CD4-positive, alpha-beta T cell treated with Interleukin-17A for 4 hours (primary cell): ENCODE measurements around the gene PSTPIP1.

ENCODE experiments used
- DNase-seq: peaks from one replicate; pipeline ENCODE4 v3.0.0-alpha.2; 2020; ENCODE audit warnings: mixed read lengths

Gene PSTPIP1

DNA sequence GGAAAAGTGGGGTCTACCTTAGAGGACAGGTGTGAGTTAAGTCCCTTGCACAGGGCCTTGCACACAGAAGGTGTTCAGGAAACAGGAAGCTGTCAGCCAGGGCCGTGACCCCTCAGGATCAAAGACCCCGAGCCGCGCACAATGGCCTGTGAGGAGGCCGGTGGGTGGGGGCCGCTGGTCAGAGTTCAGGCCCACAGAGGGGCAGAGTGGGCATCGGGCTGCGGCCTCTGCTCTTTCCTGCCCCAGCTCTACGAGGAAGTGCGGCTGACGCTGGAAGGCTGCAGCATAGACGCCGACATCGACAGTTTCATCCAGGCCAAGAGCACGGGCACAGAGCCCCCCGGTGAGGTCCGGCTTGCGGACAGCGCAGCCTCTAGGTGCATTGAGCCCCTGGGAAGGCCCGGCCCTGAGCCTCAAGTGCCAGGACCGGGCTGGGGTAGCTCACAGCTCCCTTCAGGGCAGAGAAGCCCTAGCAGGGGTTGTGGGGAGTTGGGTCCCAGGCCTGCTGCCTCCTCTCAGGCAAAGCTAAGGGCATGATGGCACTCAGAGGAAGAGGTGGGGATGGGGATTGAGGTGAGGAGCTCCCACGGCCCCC lies 37.2 kb downstream of the PSTPIP1 start:
- DNase-seq: no peak

DNA sequence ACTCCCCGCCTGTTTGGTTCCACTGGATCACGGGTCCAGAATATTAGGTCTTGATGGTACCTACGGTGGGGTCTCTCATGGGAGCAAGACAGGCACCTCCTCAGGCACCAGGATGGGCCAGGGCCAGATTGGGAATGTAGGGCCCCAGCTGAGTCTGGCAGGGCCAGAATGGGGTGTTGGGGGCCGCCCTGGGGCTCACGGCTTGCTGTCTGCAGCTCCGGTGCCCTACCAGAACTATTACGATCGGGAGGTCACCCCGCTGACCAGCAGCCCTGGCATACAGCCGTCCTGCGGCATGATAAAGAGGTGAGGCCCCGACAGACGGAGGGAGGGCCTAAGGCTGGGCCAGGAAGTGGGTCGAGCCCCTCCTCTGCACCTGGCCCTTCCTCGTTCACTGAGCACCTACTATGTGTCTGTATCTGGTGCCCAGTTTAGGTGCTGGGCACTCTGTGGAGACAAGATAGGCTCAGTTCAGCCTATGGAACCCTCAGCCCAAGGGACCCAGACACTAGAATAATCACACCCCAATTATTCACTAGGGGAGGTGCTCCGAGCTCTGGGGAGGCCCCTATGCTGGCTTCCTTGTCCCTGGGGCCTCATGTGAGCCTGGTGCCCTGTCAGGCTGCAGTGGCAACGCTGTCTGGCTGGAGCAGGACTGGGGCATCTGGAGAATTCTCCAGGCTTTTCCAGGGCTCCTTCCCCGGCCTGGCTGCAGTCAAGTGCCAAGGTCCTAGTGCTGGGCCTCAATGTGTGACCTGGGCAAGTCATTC lies 37.9 kb downstream of the PSTPIP1 start:
- DNase-seq: peak; percentile 1

DNA sequence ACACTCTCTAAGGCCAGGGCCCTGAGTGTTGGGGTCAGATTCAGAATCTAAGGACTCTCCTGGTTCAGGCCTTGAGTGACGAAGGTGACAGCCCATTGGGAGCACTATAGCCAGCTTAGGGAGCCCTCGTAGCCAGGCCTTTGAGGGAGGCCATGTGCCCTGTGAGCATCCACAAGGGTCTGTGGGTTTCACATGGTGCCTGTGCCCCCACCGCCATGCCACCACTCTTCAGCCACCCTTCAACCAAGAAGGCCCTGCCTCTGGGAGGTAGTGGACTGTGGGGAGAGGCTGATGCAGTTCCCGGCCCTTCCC lies 38.4 kb downstream of the PSTPIP1 start:
- no peak for DNase-seq

DNA sequence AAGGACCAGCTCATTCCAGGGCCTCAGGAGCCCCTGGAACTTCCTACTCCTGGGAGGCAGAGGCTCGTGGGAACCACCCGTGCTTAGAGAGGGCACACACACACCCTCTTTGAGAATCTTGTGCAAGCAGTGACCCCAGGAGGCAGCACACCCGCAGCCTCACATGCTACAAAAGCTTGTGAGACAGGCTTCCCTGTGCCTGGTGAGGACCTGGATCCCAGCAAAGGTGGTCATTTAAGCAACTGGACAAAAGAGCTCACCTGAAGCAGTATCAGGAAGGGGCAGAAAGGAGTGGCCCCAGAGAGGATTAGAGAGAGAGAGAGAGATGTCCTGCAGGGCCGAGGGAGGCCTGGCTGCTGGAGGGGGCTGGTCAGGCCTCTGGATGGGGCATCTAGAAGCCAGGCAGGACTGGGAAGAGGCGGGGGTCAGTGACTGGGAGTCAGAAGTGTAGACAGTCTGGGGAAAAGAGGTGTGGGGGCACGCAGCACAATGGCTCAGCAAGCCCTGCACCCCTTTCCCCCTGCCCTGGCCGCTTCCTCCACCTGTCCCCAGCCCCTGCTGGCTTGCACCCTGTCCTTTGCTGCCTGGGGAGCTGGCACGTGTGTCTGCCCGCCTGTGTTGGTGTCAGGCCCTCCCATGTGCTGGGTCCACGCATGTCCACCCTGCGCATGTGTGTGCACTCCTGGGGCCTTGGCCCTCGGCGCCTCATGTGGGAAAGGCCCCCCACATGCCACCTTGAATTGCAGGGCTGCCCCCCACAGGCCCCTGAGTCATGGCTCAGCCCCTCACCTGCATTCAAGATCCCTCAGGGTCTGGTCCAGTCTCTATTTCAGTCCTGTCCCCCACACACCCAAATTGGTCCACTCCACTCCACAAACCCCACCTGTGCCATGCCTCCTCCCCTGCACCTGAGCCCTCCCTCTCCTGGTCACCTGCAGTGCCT lies 39.1 kb downstream of the PSTPIP1 start:
- peak; percentile 2 for DNase-seq

DNA sequence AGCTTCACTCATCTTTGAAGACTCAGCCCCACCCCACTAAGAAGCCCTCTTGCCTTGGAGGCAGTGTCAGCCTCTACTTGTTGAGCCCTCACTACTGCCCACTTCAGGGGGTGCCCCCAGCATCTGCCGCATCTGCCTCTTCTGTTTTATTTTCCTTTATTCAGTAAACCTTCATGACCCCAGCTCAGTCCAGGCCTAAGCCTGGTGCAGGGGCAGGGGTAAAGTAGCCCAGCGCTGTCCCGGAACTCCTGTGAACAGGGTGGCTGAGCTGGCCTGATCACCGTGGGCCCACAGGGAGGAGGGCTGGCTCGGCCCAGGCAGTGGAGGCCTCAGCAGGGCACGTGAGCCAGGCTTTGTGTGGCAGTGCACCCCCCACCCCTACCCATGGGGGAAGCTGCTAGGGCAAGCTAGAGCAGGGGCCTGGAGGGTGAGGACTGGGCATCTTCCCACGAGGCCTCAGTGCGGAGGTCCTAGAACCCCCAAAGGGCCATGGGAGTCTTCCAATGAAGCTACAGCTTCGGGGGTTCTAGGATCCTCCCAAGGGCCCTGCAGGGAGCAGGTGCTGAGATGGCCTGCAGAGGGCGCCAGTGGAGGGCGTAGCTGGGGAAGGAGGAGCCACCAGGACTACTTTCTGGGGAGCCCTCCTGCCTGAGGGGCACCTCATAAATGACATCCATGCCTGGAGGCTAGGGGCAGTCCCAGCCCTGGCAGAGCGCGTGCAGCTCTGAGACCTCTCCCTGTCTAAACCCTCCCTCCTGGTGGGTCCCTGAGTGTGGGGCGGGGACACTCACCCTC lies 40.0 kb downstream of the PSTPIP1 start:
- DNase-seq: peak; percentile 61

DNA sequence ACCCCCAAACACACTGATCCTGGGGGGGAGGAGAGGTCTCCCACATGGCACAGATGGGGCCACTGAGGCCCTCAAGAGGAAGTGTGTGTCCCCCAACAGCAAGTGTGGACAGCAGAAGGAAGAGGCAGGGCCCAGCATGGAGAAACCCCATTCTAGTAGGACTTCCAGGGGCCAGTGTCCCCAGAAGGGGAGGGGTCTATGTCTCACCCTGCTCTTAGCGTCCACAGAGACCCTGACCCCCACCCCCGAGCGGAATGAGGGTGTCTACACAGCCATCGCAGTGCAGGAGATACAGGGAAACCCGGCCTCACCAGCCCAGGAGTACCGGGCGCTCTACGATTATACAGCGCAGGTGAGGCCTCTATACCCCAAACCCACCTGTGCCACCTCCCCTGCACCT lies 40.7 kb downstream of the PSTPIP1 start:
- peak; percentile 2 for DNase-seq

DNA sequence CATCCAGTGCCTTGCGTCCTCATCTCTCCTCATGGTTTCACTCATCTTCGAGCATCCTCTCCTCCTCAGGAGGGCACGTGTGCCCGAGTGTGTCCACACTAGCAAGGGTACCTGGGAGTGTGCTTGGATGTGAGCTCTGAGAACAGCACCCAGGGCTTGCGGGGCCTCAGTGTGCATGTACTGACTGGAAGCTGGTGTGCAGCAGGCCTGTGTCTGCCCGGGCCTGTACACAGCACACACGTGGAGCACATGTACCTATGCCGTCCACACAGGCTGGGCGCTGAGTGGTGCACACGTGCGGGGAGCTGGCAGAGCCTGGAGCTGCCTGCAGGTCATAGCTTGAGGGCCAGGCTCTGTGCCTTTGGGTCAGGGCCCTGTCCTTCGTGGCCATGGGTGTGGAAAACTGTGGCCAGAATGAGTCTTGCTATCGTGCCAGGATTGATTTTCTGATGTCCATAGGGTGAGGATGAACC lies 41.1 kb downstream of the PSTPIP1 start:
- no peak for DNase-seq

DNA sequence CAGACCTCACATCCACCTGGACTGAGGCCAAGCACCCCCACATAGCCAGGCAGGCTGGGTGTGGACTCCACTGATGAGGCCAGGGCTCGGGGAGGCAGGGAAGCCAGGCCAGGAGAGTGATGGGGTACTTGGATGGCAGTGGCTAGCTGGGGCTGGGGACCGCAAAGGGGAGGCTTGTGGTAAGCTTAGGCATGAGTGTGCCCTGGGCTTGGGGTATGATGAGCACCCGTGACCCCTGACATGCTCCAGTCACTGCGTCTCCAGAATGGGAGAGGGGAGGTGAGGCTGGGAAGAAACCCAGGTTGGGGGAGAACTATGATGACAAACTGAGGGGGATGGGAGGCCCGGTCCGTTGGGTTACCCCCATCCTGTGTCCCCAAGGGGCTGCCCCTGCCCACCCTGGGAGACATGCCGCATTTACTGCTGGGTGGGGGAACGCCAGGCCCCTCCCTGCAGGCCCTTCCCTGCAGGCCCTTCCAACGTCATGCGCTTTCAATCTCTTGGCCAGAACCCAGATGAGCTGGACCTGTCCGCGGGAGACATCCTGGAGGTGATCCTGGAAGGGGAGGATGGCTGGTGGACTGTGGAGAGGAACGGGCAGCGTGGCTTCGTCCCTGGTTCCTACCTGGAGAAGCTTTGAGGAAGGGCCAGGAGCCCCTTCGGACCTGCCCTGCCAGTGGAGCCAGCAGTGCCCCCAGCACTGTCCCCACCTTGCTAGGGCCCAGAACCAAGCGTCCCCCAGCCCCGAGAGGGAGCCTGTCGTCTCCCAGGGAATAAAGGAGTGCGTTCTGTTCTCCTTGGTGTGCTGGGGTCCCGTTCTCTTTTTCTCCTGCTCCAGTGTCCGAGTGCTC lies 41.8 kb downstream of the PSTPIP1 start:
- no peak for DNase-seq

DNA sequence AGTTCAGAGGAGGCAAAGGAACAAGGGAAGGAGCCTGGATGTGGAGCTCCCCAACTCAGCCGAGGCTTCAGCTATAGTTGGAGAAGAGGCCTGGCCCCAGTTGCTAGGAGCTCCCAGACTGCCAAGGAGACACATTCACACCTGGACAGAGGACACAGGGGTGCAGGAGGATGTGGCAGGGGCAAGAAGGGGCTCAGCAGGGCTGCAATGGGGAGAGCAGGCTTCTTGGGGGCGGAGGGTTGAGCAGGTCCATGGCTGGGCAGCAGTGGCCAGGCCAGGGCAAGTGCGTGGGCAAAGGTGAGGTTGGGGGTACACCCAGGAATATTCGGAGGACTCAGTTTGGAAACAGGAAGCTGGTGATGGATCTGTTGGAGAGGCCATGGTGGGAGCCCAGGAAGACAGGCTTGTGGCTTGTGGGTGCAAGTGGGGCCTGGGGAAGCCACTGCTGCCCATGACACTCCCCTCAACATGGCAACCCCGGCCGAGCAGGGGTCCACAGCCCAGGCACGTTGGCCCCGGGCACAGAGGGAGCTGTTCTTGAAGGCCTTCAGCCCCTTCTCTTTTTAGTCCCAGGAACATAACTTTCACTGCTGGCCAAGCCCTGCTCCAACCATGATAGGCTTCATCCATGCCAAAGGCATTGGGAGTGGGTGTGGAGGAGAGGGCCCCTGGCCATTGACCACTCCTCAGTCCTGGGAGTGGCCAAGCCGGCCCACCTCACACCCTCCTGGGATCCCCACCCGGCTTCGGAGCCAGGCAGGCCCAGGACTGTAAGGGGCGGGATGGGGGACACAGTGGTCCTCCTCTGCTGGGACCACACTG lies 42.7 kb downstream of the PSTPIP1 start:
- peak; percentile 2 for DNase-seq

DNA sequence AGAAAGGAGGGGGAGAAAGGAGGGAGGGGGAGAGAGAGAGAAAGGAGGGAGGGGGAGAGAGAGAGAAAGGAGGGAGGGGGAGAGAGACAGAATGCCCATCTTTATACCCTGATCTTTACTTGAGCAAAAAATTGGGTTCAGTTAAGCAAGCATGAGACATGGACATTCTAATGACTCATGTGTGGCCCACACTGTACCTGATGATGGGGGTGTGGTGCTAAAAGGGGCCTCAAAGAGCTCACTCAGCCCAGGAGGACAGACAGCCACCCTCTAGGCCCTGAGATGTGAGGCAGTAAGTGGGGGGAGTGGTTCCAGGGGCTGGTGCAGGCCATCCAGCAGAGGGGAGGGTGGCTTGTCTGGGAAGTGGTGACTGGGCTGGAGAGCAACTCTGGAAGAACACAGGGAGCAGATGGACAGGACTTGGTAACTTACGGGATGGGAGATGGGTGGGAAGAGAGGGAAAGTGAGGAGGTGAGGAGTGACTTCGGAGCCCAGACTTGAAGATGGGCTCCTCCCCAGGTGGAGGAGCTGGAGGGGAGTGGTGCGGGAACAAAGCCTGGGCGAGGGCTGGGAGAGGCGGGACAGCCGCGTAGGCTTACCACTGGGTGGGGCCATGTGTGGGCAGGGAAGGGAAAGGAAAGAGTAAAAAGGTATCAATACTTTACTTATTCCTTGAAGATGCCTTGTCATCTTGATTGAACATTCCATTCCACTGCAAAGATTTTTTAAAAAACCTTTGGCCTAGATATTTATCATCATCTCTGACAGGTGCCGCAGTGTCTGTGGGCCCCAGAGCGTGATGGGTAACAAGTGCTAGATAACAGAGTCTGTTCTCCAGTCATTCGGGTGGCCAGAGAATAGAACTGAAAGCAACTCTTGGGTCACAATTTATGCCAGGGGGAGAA lies 43.6 kb downstream of the PSTPIP1 start:
- DNase-seq: peak; percentile 3

DNA sequence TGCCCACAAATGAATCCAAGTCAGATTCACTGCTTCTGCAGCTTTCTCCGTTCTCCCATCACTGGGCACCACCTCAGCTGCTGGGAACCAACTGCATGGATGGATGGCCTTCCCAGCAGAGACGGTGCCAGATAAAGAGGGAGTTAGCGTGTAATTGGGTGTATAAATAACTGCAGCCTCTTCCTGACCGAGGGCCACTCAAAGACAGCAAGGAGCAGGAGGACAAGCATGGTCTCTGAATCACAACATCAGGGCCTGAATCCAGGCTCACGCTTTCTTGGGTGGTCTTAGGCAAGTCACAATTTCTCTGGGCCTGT lies 44.2 kb downstream of the PSTPIP1 start:
- DNase-seq: no peak

DNA sequence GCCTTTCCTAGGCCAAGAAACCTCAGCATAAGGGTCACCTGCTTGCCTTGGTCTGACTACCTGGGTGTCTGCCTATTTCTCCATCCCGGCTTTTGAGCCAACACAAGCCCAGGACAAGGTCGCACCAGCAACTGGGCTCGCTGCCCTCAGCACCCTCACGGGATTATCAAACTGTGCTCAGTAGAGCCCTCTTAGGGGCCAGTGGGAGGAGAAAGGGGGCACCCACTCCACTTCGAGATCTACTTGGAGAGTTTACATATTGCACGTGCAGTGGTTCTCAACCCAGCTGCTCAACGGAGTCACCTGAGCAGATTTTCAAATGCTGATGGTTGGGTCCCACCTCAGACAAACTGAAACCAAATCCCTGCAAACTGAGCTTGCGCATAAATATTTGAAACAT lies 44.9 kb downstream of the PSTPIP1 start:
- no peak for DNase-seq

DNA sequence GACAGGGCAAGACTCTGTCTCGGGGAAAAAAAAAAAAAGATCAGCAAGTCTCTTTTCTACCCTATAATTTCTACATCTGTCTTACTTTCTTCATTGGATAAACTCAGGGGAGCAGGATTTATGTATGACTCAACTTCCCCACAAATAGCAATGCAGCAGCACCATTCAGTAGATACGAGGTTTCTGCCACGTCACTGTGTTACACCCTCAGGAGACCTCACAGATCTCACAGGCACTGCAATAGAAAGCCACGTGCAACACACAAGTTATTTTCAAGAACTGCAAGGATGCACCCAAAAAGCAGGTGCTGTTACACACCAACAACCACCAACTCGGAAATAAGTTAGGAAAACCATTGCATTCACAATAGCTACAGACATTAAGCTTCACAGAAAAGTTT lies 45.7 kb downstream of the PSTPIP1 start:
- peak; percentile 2 for DNase-seq

DNA sequence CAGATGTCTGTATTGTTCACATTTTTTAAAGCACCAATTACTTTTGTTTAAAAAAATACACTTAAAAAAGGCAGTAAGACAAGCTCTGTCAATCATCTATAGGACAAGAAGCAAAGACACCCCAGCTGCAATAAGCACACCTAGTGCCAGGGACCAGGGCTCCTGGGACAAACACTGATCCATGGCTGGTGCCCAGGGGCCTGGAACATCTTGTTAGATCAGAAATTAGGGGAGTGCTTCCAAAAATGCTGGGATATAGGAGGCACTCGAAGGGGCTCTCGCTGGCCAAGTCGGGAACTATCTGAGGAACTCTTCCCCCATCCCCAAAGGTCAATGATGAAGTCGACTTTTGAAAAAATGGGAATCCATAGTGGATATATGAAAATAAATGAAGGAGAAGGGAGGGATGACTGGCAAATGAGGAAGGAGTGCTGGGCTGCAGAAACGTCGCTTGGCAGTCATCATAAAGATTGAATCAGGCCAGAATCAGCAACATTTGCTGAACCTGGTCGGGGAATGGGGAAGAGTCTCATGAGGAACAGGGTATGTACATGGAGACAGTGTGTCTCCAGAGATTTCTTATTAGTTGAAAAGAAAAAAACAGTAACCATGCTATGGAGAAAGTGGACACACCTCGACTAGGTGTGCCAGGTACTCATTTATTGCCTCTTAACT lies 47.5 kb downstream of the PSTPIP1 start:
- DNase-seq: no peak

DNA sequence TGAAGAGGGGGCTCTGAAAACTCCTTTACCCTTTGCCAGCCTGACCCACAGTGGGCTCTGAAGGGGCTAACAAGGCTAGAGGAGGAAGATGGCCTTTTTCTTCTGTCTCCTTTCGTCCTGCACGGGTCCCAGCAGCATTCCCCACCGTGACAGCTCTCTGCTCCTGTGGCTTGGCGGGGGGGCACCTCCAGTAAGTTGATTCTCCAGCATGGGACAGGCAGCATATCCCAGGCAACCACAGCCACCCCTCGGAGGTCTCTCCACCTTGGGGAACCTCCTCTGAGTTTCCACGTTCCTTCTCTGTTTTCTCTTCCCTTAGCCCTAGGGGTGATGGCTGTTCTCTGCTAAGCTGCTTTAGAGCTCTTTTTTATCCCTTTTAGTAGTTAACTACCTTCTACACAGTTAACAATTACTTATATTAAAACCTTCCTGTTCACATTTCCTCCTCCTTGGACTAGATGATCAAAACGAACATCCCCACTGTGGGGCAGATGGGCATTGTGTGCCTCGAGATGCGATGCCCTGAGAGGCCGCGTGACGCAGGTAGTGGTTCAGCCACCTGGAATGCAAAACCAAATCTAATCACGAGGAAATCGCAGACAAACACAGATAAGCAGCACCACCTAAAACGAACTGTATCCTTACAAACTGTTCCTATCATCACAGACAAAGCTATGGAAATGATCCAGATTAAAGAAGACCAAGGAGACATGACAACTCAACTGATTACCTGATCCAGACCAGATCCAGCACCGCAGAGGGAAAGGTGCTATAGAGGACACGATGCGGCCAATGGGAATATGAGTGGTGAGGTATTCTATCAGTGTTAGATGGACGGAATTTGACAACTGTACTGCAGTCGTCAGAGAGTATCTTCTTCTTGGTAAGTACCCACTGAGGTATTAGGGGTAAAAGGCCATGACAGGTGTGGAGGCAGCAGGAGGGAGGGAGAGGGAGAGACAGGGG lies 48.3 kb downstream of the PSTPIP1 start:
- no peak for DNase-seq

DNA sequence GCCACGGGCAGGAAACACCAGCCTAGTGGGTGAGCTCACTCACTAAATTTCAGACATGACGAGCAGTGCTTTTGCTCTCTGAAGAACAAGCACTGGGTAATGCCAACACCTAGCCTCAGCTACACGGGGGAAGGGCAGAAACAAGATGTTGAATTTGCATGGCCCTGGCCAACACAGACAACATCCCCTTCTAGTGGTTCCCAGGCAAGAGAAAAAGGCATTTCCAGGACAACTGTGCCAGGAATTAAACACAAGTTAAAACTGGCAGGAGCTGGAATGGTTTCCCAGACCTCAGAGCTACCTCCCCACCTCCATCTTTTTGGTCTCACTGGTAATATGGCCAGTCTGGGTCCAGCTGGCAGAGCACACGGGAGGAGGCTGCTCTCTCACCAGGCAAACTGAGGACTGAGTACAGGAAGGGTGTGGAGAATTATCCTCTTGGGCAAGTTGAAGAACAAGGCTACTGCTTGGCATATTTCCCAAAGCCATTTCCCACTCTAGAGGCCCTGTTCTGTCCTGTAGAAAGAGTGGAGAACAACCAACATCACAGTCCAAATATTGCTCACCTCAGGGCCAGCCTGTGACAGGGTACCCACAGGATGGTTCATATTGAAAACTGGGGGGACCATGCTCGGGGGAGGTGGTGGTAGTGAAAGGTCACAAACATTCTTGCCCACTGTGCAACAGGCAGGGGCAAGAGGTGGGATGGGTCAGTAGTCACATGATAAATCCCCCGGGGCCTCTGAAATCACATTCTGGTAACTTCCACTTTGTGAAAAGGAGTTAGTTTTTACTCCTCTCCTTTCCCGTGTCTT lies 49.5 kb downstream of the PSTPIP1 start:
- DNase-seq: no peak

DNA sequence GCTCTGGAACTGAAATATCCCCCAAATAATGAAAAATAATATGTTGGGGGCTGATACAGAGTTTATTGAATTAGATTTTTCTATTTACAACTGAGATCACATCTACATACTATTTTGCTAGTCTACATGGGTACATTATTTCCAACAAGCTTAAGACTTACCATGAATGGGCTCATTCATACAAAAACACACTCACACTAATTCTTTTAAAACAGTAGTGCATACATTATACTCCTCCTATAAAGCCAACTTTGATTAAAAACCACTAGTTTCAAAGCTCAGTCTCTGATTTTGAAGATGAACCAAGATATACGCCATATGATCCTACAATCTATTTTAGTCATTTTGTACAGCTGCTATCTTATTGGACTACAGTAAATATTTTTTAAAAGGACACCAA lies 51.1 kb downstream of the PSTPIP1 start:
- DNase-seq: no peak
